Upper lobe of left lung (tissue), 4 donors: ENCODE measurements around the gene GMFB.

Source experiments
- CTCF ChIP-seq, 6 experiments: fragments of 450-650 bp in 4 of 6; fragments of 200-600 bp in 2 of 6; sonication (generic) in 2 of 6; IDR thresholded peaks; one replicate each; pipeline ENCODE4 v1.5.1; 2016 to 2019; ENCODE audit warnings: antibody characterized with exemption in 6 of 6
- POLR2A ChIP-seq, 4 donors: fragments of 450-650 bp; IDR thresholded peaks; one replicate each; pipeline ENCODE4 v1.5.1; 2016 to 2017; ENCODE audit warnings: antibody characterized with exemption in 4 of 4, mild to moderate bottlenecking in 2 of 4
- POLR2AphosphoS5 ChIP-seq, 2 donors: sonication (generic); formaldehyde crosslinking; IDR thresholded peaks; one replicate each; pipeline ENCODE4 v1.5.1; 2017; ENCODE audit warnings: antibody characterized with exemption in 2 of 2

GRCh38 chr14:54425068-54425467 lies 63.7 kb downstream of the GMFB start:
- no peak for TF ChIP-seq POLR2AphosphoS5 (IDR thresholded peaks at IDR 0.05)
- TF ChIP-seq CTCF (IDR thresholded peaks at IDR 0.05): no peak
- TF ChIP-seq POLR2A (IDR thresholded peaks at IDR 0.05): no peak
